ENCODE data around the gene TBK1. TPM values are rescaled to one million over a fixed set of nuclear protein-coding genes. Genes with fewer than 3 reads are reported as not detected.

Gene TBK1
- polyA plus RNA-seq, 3 donors, result 14.3 to 24.7 (median 15.5) TPM

DNA sequence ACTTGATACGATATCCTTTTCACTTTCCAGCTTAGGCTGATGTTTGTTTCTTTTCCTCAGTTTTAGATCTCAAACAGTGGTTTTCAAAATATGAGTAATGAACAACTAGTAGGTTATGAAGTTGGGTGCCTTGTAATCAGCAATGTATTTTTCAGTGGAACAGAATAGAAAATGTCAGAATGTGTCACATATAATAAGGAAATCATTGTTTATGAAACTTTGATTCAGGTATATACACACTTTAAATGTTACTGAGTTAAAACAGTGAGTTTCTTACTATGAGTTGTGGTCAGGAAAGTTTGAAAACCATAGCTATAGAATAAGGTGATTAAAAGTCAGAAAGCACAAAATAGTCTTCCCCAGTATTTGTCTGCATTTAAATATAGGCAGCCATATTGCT lies 39.8 kb downstream of the TBK1 start:
- peaks cover 60 to 83% of the 10 kb centered on the region in 2 donors for H3K36me3 Mint-ChIP-seq
- H3K27ac Mint-ChIP-seq, result no peak overlapping the region

DNA sequence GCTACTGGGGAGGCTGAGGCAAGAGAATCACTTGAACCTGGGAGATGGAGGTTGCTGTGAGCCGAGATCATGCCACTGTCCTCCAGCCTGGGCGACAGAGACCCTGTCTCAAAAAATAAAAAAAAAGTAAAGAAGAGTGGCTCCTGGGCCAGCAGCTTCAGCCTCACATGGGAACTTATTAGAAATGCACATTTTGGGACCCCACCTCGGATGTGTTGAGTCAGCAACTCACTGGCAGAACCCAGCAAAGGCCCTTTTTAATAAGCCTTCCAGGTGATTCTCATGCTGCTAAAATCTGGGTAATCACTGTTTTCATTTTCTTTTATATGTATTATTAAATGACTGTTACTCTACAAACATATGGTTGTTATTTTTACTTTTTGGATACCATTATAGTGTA lies 41.6 kb downstream of the TBK1 start:
- 100% methylated on average over 3 of the region's 3 CpGs for WGBS (ENCODE audit: insufficient coverage)
- Histone ChIP-seq H3K27me3 (ENCODE audit: control insufficient read depth in 2 of 2, insufficient read depth in 2 of 2, low read length in 2 of 2) (no peaks in the 10 kb centered on the region), H3K9ac (ENCODE audit: insufficient read depth, low read length, poor library complexity, severe bottlenecking) (no peak overlapping the region), H3K4me1 (ENCODE audit: control insufficient read depth in 1 of 2, insufficient read depth in 2 of 2, low read length in 2 of 2) (no peaks in the 10 kb centered on the region), H2AFZ (ENCODE audit: insufficient read depth, low read depth, low read length, poor library complexity, severe bottlenecking) (no peak overlapping the region), H3K36me3 (replicated peaks in 1 of 2; ENCODE audit: control insufficient read depth in 1 of 2, insufficient read depth in 2 of 2, low read length in 2 of 2) (peaks cover 84 to 97% of the 10 kb centered on the region in 2 donors), H3K27ac (ENCODE audit: low read depth in 1 of 2, low read length in 2 of 2) (no peak overlapping the region), H3K9me3 (replicated peaks in 1 of 2; ENCODE audit: control insufficient read depth in 1 of 2, insufficient read depth in 1 of 2, low read length in 2 of 2) (no peaks in the 10 kb centered on the region), H3K79me2 (ENCODE audit: insufficient read depth, low read length) (no peaks in the 10 kb centered on the region), H4K20me1 (ENCODE audit: insufficient read depth, low read length) (no peaks in the 10 kb centered on the region), H3K4me3 (replicated peaks in 1 of 3; ENCODE audit: low read depth in 2 of 3, low read length in 3 of 3) (no peak overlapping the region), H3K4me2 (replicated peaks; ENCODE audit: extremely low read depth, low read length, poor library complexity, severe bottlenecking) (no peak overlapping the region)
- peaks cover 0 to 4% (median 0%) of the 10 kb centered on the region in 3 donors for H3K27me3 Mint-ChIP-seq (ENCODE audit: low read depth in 3 of 3)
- H3K9me3 Mint-ChIP-seq, result peaks cover 0 to 2% (median 0%) of the 10 kb centered on the region in 7 donors
- intact Hi-C loops (cut with micrococcal nuclease), result loop anchor here in 1 of 2 donors (10.0 kb wide), 1 partner anchor 69 kb away; no protein-coding TSS in a partner anchor
- H3K36me3 Mint-ChIP-seq, result peaks cover 67 to 91% of the 10 kb centered on the region in 2 donors
- H3K27ac Mint-ChIP-seq, result no peak overlapping the region
- H3K4me1 Mint-ChIP-seq, result no peaks in the 10 kb centered on the region
- no peak overlapping the region for H3K4me3 Mint-ChIP-seq
- TF ChIP-seq, protein P1, sequence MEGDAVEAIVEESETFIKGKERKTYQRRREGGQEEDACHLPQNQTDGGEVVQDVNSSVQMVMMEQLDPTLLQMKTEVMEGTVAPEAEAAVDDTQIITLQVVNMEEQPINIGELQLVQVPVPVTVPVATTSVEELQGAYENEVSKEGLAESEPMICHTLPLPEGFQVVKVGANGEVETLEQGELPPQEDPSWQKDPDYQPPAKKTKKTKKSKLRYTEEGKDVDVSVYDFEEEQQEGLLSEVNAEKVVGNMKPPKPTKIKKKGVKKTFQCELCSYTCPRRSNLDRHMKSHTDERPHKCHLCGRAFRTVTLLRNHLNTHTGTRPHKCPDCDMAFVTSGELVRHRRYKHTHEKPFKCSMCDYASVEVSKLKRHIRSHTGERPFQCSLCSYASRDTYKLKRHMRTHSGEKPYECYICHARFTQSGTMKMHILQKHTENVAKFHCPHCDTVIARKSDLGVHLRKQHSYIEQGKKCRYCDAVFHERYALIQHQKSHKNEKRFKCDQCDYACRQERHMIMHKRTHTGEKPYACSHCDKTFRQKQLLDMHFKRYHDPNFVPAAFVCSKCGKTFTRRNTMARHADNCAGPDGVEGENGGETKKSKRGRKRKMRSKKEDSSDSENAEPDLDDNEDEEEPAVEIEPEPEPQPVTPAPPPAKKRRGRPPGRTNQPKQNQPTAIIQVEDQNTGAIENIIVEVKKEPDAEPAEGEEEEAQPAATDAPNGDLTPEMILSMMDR (IDR thresholded peaks at IDR 0.05), result no peak
- DNase-seq, result no peak

More for the DNA sequence above, 39.8 kb downstream of the TBK1 start:
- no CpG with 5 or more reads among the region's 1 CpG for WGBS (ENCODE audit: insufficient coverage)
- Mint-ChIP-seq H3K4me1 (no peaks in the 10 kb centered on the region), H3K9me3 (peaks cover 0 to 2% (median 0%) of the 10 kb centered on the region in 7 donors), H3K27me3 (ENCODE audit: low read depth in 3 of 3) (peaks cover 0 to 4% (median 0%) of the 10 kb centered on the region in 3 donors), H3K4me3 (no peak overlapping the region)
- no peak overlapping the region for H3K27ac ChIP-seq (ENCODE audit: low read depth in 1 of 2, low read length in 2 of 2)
- H3K27me3 ChIP-seq (ENCODE audit: control insufficient read depth in 2 of 2, insufficient read depth in 2 of 2, low read length in 2 of 2), result no peaks in the 10 kb centered on the region
- no peak overlapping the region for H3K4me3 ChIP-seq (replicated peaks in 1 of 3; ENCODE audit: low read depth in 2 of 3, low read length in 3 of 3)
- no peaks in the 10 kb centered on the region for H3K4me1 ChIP-seq (ENCODE audit: control insufficient read depth in 1 of 2, insufficient read depth in 2 of 2, low read length in 2 of 2)
- no peak overlapping the region for H2AFZ ChIP-seq (ENCODE audit: insufficient read depth, low read depth, low read length, poor library complexity, severe bottlenecking)
- TF ChIP-seq, protein P1 (IDR thresholded peaks at IDR 0.05), result no peak
- no peak overlapping the region for H3K9ac ChIP-seq (ENCODE audit: insufficient read depth, low read length, poor library complexity, severe bottlenecking)
- H3K9me3 ChIP-seq (replicated peaks in 1 of 2; ENCODE audit: control insufficient read depth in 1 of 2, insufficient read depth in 1 of 2, low read length in 2 of 2), result no peaks in the 10 kb centered on the region
- H3K4me2 ChIP-seq (replicated peaks; ENCODE audit: extremely low read depth, low read length, poor library complexity, severe bottlenecking), result no peak overlapping the region
- peaks cover 82 to 97% of the 10 kb centered on the region in 2 donors for H3K36me3 ChIP-seq (replicated peaks in 1 of 2; ENCODE audit: control insufficient read depth in 1 of 2, insufficient read depth in 2 of 2, low read length in 2 of 2)
- H3K79me2 ChIP-seq (ENCODE audit: insufficient read depth, low read length), result no peaks in the 10 kb centered on the region
- H4K20me1 ChIP-seq (ENCODE audit: insufficient read depth, low read length), result no peaks in the 10 kb centered on the region
- no peak for DNase-seq
- intact Hi-C loops (cut with micrococcal nuclease), result loop anchor here in 1 of 2 donors (10.0 kb wide), 1 partner anchor 67 kb away; no protein-coding TSS in a partner anchor

Data from CD14-positive monocyte (primary cell).